ENCODE measurements around the gene ZNF823. TPM values are rescaled to one million over a fixed set of nuclear protein-coding genes. Genes with fewer than 3 reads are reported as not detected.
A peak's percentile ranks its signal among the peaks of the same experiment; 100 is the strongest.

Gene ZNF823
- total RNA-seq = 10 to 100 TPM in 1 of 4 donors, 1 to 10 TPM in 3; 6.7 to 11.4 (median 8.7) TPM

DNA sequence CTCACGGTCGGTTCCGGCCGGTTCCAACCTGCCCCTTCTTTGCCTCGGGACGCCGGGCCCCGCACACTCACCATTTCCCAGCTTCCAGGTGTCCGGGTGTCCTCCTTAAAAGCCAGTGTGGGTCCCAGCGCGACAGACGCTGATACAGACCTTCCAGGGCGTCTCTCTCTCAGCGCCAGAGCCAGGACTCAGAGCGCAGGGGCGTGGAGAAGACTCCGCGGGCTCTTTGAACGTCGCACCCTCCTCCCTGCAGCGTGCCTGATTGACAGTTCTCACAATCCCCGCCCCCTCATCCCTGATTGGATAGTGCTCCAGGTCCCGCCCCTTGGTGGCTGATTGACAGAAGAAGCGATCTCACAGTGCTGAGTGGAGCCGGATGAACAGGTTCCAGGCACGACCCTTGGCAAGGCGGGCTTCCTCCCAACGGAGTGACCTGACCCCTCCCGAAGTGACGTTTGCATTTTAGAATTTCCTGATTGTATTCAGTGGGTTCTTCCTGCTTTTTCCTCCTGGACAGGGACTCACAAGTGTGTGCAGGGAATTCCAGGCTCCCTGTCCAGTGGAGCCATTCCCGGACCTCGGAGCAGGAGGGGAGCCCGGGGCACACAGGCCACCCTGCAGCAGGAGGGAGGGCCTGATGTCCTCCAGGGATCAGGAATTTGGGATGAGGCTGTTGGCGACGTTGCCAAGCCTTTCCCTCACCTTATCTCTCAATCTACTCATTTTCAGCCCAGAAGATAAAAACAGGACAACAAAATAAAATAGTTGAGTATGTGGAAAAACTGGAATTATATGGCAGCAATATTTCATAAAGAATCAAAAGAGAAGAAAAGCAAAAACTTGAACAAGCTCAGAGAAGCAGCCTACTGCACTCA is at the start of gene ZNF823:
Gene ZNF823, minus strand, starts transcription at position 201 of the 875 bp plus-strand sequence. Its CDS starts 127 bp downstream, at position 74.
- H3K4me1 ChIP-seq = peaks cover 0 to 26% (median 7%) of the 10 kb centered on the region in 3 donors
- 0% methylated on average over 4 to 12 of the region's 35 CpGs for WGBS, 2 donors (ENCODE audit: low coverage in 1 of 2)
- no peaks in the 10 kb centered on the region for H3K36me3 ChIP-seq
- peak within 1 kb of the TSS; percentile 82 to 95 (median 92) for H3K27ac ChIP-seq
- TF ChIP-seq, protein P1, sequence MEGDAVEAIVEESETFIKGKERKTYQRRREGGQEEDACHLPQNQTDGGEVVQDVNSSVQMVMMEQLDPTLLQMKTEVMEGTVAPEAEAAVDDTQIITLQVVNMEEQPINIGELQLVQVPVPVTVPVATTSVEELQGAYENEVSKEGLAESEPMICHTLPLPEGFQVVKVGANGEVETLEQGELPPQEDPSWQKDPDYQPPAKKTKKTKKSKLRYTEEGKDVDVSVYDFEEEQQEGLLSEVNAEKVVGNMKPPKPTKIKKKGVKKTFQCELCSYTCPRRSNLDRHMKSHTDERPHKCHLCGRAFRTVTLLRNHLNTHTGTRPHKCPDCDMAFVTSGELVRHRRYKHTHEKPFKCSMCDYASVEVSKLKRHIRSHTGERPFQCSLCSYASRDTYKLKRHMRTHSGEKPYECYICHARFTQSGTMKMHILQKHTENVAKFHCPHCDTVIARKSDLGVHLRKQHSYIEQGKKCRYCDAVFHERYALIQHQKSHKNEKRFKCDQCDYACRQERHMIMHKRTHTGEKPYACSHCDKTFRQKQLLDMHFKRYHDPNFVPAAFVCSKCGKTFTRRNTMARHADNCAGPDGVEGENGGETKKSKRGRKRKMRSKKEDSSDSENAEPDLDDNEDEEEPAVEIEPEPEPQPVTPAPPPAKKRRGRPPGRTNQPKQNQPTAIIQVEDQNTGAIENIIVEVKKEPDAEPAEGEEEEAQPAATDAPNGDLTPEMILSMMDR (IDR thresholded peaks at IDR 0.05) = no peak
- peak; percentile 57 for TF ChIP-seq POLR2AphosphoS5 (IDR thresholded peaks at IDR 0.05)
- peak; percentile 50 to 66 for TF ChIP-seq POLR2A (IDR thresholded peaks at IDR 0.05)
- peak; percentile 100 for ATAC-seq
- H3K4me3 ChIP-seq = peak within 1 kb of the TSS; percentile 92 to 99
- no peaks in the 10 kb centered on the region for H3K9me3 ChIP-seq
- H3K27me3 ChIP-seq = no peaks in the 10 kb centered on the region

DNA sequence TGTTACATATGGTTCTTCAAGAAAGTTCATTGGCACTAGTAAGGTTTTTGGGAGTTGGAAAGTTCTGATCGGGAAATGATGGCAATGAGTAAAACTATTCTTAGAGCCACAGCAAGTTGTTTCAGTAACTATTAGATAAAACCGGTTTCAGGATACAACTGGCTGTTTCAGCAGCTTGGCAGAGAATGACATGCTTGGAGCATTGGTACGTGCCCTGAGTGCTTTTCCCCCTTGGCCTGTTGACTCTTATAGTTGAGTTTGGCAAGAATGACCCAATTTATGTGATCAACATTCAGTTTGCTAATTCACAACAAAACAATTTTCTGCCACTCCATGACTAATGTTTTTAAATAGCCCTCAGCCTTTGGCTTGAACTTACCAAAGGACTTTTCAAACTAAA is 48.8 kb upstream of the ZNF823 start:
- WGBS, 2 donors (ENCODE audit: low coverage in 1 of 2) = 78 to 81% methylated on average over 3 of the region's 3 CpGs
- no peaks in the 10 kb centered on the region for H3K27me3 ChIP-seq
- peaks cover 0 to 61% (median 0%) of the 10 kb centered on the region in 3 donors for H3K9me3 ChIP-seq
- no peak for ATAC-seq
- peaks cover 0 to 16% of the 10 kb centered on the region in 2 donors for H3K36me3 ChIP-seq
- no peak overlapping the region for H3K27ac ChIP-seq
- no peaks in the 10 kb centered on the region for H3K4me1 ChIP-seq
- no peak overlapping the region for H3K4me3 ChIP-seq
- TF ChIP-seq, protein P1 (IDR thresholded peaks at IDR 0.05) = no peak
- TF ChIP-seq POLR2A (IDR thresholded peaks at IDR 0.05) (no peak), EP300 (IDR thresholded peaks at IDR 0.05) (no peak), POLR2AphosphoS5 (IDR thresholded peaks at IDR 0.05) (no peak)

DNA sequence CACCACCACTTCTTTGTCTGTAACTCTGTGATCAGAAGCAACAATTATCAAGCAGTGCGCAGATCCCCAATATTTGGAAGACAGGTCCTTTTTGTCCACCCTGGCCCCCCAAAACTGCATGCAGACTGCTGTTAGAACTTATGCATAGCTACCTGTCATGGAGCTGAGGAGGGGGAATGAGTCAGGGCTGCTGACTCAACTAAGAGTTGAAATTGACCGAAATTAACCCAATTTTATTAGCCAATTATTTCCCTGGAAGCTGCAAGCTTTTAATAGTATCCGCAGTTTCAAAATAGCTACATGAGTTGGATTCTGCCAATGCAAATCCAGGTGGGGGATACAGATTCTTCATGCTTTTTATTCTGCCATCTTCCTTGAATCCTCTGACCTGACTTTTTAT is 45.6 kb upstream of the ZNF823 start:
- Histone ChIP-seq H3K4me1 (no peaks in the 10 kb centered on the region), H3K36me3 (peaks cover 18 to 47% of the 10 kb centered on the region in 2 donors), H3K9me3 (peaks cover 12 to 88% (median 12%) of the 10 kb centered on the region in 3 donors), H3K4me3 (no peak overlapping the region), H3K27me3 (no peaks in the 10 kb centered on the region), H3K27ac (no peak overlapping the region)
- 96 to 97% methylated on average over 2 to 3 of the region's 3 CpGs for WGBS, 2 donors (ENCODE audit: low coverage in 1 of 2)
- no peak for TF ChIP-seq POLR2A (IDR thresholded peaks at IDR 0.05)
- TF ChIP-seq, protein P1 (IDR thresholded peaks at IDR 0.05) = no peak
- TF ChIP-seq EP300 (IDR thresholded peaks at IDR 0.05) = no peak
- TF ChIP-seq POLR2AphosphoS5 (IDR thresholded peaks at IDR 0.05) = no peak
- ATAC-seq = no peak

DNA sequence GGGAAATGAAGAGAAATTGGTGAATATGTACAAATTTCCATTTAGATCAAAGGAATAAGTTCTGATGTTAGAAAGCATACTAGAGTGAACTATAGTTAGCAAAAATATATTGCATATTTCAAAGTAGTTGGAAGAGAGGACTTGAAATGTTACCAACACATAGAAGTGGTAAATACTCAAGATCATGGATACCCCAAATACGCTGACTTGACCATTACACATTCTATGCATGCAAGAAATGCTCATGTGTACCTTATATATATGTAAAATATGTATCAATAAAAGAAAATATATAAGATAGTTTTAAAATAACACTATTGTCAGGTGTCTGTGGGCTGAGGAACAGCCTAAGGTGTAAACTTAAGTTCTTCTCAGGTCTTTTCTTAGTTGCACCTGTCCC is 45.0 kb upstream of the ZNF823 start:
- ATAC-seq = no peak
- TF ChIP-seq, protein P1 (IDR thresholded peaks at IDR 0.05) = no peak
- no peak for TF ChIP-seq POLR2AphosphoS5 (IDR thresholded peaks at IDR 0.05)
- TF ChIP-seq EP300 (IDR thresholded peaks at IDR 0.05) = no peak
- no peak for TF ChIP-seq POLR2A (IDR thresholded peaks at IDR 0.05)
- Histone ChIP-seq H3K9me3 (peaks cover 12 to 85% (median 12%) of the 10 kb centered on the region in 3 donors), H3K4me3 (no peak overlapping the region), H3K27me3 (no peaks in the 10 kb centered on the region), H3K36me3 (peaks cover 18 to 53% of the 10 kb centered on the region in 2 donors), H3K4me1 (no peaks in the 10 kb centered on the region), H3K27ac (no peak overlapping the region)
- WGBS, 2 donors (ENCODE audit: low coverage in 1 of 2) = 83 to 100% methylated on average over 1 of the region's 1 CpG

All from gastroesophageal sphincter (tissue), 4 donors.